ENCODE results near the gene C10orf95. TPM values are rescaled to one million over a fixed set of nuclear protein-coding genes. Genes with fewer than 3 reads are reported as not detected.

C10orf95 gene
- total and polyA plus RNA-seq, 2 of the 13 experiments (the other 11 are each of a cell fraction or from before 2014, with no cell fraction given): 0.05 to 0.07 TPM

- TF ChIP-seq ATF7 (IDR thresholded peaks at IDR 0.05) (no peak), ATF7 (CRISPR knock-in tag; IDR thresholded peaks at IDR 0.05) (no peak), ZNF766 (CRISPR knock-in tag; IDR thresholded peaks at IDR 0.05; ENCODE audit: borderline replicate concordance) (no peak), ZNF205 (CRISPR knock-in tag; IDR thresholded peaks at IDR 0.05) (no peak), ZNF281 (CRISPR knock-in tag; IDR thresholded peaks at IDR 0.05; ENCODE audit: borderline replicate concordance) (peak; percentile 74; the same call in 1 of the 2 replicates), KAT2B (IDR thresholded peaks at IDR 0.05; ENCODE audit: borderline replicate concordance, low read depth, low read length) (no peak), ZFP36L2 (CRISPR knock-in tag; IDR thresholded peaks at IDR 0.05) (no peak), PHF8 (CRISPR knock-in tag; IDR thresholded peaks at IDR 0.05) (no peak), RFXANK (CRISPR knock-in tag; IDR thresholded peaks at IDR 0.05) (no peak), ZNF670 (CRISPR knock-in tag; IDR thresholded peaks at IDR 0.05; ENCODE audit: borderline replicate concordance) (no peak), AGO2 (optimal IDR thresholded peaks at IDR 0.05; ENCODE audit: low read depth, low read length) (no peak)
- TF ChIP-seq, protein P1, sequence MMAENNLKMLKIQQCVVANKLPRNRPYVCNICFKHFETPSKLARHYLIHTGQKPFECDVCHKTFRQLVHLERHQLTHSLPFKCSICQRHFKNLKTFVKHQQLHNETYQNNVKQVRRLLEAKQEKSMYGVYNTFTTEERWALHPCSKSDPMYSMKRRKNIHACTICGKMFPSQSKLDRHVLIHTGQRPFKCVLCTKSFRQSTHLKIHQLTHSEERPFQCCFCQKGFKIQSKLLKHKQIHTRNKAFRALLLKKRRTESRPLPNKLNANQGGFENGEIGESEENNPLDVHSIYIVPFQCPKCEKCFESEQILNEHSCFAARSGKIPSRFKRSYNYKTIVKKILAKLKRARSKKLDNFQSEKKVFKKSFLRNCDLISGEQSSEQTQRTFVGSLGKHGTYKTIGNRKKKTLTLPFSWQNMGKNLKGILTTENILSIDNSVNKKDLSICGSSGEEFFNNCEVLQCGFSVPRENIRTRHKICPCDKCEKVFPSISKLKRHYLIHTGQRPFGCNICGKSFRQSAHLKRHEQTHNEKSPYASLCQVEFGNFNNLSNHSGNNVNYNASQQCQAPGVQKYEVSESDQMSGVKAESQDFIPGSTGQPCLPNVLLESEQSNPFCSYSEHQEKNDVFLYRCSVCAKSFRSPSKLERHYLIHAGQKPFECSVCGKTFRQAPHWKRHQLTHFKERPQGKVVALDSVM (CRISPR knock-in tag; IDR thresholded peaks at IDR 0.05): peak; percentile 49; the same call in 1 of the 2 replicates
- TF ChIP-seq, protein P2, sequence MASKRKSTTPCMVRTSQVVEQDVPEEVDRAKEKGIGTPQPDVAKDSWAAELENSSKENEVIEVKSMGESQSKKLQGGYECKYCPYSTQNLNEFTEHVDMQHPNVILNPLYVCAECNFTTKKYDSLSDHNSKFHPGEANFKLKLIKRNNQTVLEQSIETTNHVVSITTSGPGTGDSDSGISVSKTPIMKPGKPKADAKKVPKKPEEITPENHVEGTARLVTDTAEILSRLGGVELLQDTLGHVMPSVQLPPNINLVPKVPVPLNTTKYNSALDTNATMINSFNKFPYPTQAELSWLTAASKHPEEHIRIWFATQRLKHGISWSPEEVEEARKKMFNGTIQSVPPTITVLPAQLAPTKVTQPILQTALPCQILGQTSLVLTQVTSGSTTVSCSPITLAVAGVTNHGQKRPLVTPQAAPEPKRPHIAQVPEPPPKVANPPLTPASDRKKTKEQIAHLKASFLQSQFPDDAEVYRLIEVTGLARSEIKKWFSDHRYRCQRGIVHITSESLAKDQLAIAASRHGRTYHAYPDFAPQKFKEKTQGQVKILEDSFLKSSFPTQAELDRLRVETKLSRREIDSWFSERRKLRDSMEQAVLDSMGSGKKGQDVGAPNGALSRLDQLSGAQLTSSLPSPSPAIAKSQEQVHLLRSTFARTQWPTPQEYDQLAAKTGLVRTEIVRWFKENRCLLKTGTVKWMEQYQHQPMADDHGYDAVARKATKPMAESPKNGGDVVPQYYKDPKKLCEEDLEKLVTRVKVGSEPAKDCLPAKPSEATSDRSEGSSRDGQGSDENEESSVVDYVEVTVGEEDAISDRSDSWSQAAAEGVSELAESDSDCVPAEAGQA (IDR thresholded peaks at IDR 0.05; ENCODE audit: low read depth): no peak
- TF ChIP-seq, protein P2 (CRISPR knock-in tag; IDR thresholded peaks at IDR 0.05; ENCODE audit: borderline replicate concordance): no peak
- TF ChIP-seq, protein P3, sequence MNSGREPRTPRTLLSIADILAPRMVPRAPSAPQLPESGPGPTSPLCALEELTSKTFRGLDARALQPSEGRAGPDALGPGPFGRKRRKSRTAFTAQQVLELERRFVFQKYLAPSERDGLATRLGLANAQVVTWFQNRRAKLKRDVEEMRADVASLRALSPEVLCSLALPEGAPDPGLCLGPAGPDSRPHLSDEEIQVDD (CRISPR knock-in tag; IDR thresholded peaks at IDR 0.05; ENCODE audit: borderline replicate concordance): no peak
- TF ChIP-seq, protein P4, sequence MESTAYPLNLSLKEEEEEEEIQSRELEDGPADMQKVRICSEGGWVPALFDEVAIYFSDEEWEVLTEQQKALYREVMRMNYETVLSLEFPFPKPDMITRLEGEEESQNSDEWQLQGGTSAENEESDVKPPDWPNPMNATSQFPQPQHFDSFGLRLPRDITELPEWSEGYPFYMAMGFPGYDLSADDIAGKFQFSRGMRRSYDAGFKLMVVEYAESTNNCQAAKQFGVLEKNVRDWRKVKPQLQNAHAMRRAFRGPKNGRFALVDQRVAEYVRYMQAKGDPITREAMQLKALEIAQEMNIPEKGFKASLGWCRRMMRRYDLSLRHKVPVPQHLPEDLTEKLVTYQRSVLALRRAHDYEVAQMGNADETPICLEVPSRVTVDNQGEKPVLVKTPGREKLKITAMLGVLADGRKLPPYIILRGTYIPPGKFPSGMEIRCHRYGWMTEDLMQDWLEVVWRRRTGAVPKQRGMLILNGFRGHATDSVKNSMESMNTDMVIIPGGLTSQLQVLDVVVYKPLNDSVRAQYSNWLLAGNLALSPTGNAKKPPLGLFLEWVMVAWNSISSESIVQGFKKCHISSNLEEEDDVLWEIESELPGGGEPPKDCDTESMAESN (CRISPR knock-in tag; conservative IDR thresholded peaks at IDR 0.05): 0 out of 2 replicates have a peak, but pooled peaks have one; percentile 1
Observed at GRCh38 chr10:102434394-102435132, 16.8 kb downstream of the C10orf95 start (continued).
